GM12875 (cell line): Measurements from ENCODE around the gene PPM1B.

Source experiments
- H3K4me3 ChIP-seq: one replicate; pipeline ENCODE4 v1.5.1; 2011; ENCODE audit warnings: low read depth, low read length, control low read depth
- CTCF ChIP-seq: IDR thresholded peaks from 2 replicates; pipeline ENCODE4 v1.5.1; 2011; ENCODE audit warnings: low read depth, mild to moderate bottlenecking, control low read depth, inconsistent platforms, low read length, moderate library complexity, borderline replicate concordance; ENCODE audit not compliant: insufficient read depth

PPM1B gene

GRCh38 chr2:44184106-44184505 lies 15.4 kb downstream of the PPM1B start:
- H3K4me3 ChIP-seq: no peak overlapping the region
- no peak for TF ChIP-seq CTCF

GRCh38 chr2:44186810-44187209 lies 18.1 kb downstream of the PPM1B start:
- no peak for TF ChIP-seq CTCF

GRCh38 chr2:44187251-44187650 lies 18.6 kb downstream of the PPM1B start:
- H3K4me3 ChIP-seq: no peak overlapping the region
- no peak for TF ChIP-seq CTCF

More at GRCh38 chr2:44186810-44187209, 18.1 kb downstream of the PPM1B start:
- no peak overlapping the region for H3K4me3 ChIP-seq

- H3K4me3 ChIP-seq: no peak overlapping the region
- no peak for TF ChIP-seq CTCF
Observed at GRCh38 chr2:44188696-44189095, 20.0 kb downstream of the PPM1B start.

GRCh38 chr2:44189104-44189503 lies 20.4 kb downstream of the PPM1B start:
- no peak for TF ChIP-seq CTCF
- H3K4me3 ChIP-seq: no peak overlapping the region

GRCh38 chr2:44190526-44190925 lies 21.9 kb downstream of the PPM1B start:
- H3K4me3 ChIP-seq: no peak overlapping the region
- no peak for TF ChIP-seq CTCF

GRCh38 chr2:44191739-44192138 lies 23.1 kb downstream of the PPM1B start:
- no peak overlapping the region for H3K4me3 ChIP-seq

More at GRCh38 chr2:44191739-44192138, 23.1 kb downstream of the PPM1B start:
- no peak for TF ChIP-seq CTCF
